ENCODE data around the gene ING3.

GRCh38 chr7:120942861-120943260 lies 7.7 kb upstream of the ING3 start:
- TF ChIP-seq CTCF (conservative IDR thresholded peaks at IDR 0.05) (no peak), ZFX (IDR thresholded peaks at IDR 0.05) (no peak)
